Astrocyte (in vitro differentiated cells and primary cell): ENCODE data around the gene AMN.

Source experiments
- CTCF ChIP-seq: IDR thresholded peaks from 2 replicates; pipeline ENCODE4 v1.5.1; 2011; ENCODE audit warnings: low read depth, mild to moderate bottlenecking, inconsistent platforms, low read length, moderate library complexity; ENCODE audit not compliant: insufficient read depth
- EZH2 ChIP-seq: IDR thresholded peaks from 2 replicates; pipeline ENCODE4 v1.6.1; 2012; ENCODE audit warnings: mild to moderate bottlenecking, low read length, inconsistent platforms; ENCODE audit not compliant: insufficient read depth

- TF ChIP-seq CTCF = no peak
- no peak for TF ChIP-seq EZH2
These were observed 3.6 kb downstream of the AMN start for GRCh38 chr14:102926104-102926503.
